GM21717 (cell line): ENCODE data around the gene PDPR.
"Not testable (repeated sequence)": the region's sequence is repeated elsewhere in the genome, so short reads cannot be mapped to it uniquely, and the experiment has no call there.

Experiments
- ATAC-seq: cut with Tn5 transposase; IDR thresholded peaks from one replicate; pipeline ENCODE4 v1.9.1; 2021; ENCODE audit warnings: mild to moderate bottlenecking, moderate library complexity; ENCODE audit not compliant: unreplicated experiment

Gene PDPR

GRCh38 chr16:70160821-70161220, 46.7 kb downstream of the PDPR start:
- ATAC-seq, result no peak

DNA sequence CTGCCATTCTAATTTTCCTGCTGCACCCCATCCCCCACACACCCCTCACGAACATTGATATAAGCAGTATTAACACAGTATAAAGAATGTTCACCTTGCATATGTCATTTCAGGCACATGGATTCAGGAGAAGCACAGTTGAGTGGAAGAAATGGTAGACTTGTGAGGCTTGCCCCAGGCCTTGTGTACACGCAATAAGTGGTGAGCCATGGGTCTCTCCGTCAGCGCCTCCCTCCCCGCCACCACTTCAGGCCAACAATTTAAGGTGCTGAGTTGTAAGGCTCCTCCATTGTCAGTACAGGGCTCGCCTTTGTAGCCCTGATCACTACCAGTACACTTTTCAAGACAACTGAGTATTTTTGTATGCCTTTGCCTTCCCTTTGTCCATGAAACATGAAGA, 47.2 kb downstream of the PDPR start:
- ATAC-seq, result no peak

GRCh38 chr16:70162041-70162451, 47.9 kb downstream of the PDPR start:
- ATAC-seq, result no peak

DNA sequence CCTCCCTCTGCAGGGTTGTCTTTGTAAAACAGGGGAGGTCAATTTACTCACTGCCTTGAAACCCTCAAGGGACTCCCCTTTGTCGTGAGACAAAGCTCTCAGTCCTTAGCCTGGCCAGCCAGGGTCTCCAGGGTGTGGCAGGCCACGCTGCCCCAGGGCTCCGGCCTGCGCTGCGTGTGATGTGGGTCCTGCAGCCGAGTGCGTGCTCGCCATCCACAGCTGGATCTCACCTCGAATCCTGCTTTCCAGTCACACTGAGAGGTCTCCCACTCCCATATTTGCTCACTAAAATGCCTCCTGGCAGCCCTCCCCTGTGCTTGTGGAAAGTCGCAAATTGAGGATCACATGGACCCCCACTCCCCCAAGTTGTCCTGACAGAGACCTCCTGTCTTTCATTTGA, 49.5 kb downstream of the PDPR start:
- ATAC-seq, result no peak

DNA sequence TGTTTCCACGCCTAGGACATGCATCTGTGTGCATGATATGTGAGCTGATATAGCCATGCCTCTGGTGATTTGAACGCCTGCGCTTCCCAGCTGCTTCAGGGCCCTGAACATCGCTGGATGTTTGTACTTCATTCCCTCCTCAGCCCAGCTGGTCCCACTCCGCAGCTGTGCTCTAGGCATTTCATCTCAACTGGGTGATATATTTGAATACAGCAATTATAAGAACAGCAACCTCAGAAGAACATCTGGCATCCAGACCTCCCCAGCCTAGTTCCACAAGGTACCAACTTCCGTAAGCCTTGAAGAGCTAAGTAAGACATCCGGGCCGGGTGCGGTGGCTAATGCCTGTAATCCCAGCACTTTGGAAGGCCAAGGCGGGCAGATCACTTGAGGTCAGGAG, 52.6 kb downstream of the PDPR start:
- not testable (repeated sequence) for ATAC-seq

GRCh38 chr16:70173212-70173837, 59.2 kb downstream of the PDPR start, which contains the start of gene CLEC18C:
CLEC18C (plus strand) TSS chr16:70173787; CDS start chr16:70174279, 492 bp downstream.
- not testable (repeated sequence) for ATAC-seq

DNA sequence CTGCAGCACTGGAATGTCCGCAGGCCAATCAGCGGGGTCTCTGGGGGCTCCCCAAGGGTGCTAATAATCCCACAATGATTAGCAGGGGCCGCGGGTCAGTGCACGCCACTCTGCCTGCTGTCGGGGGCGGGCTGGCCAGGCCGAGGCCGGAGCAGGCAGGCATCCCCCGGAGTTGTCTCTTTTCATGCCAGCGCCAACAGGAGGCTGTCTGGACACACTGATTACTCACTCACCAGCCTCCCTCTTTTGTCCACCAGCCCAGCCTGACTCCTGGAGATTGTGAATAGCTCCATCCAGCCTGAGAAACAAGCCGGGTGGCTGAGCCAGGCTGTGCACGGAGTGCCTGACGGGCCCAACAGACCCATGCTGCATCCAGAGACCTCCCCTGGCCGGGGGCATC, 59.8 kb downstream of the PDPR start:
- not testable (repeated sequence) for ATAC-seq

DNA sequence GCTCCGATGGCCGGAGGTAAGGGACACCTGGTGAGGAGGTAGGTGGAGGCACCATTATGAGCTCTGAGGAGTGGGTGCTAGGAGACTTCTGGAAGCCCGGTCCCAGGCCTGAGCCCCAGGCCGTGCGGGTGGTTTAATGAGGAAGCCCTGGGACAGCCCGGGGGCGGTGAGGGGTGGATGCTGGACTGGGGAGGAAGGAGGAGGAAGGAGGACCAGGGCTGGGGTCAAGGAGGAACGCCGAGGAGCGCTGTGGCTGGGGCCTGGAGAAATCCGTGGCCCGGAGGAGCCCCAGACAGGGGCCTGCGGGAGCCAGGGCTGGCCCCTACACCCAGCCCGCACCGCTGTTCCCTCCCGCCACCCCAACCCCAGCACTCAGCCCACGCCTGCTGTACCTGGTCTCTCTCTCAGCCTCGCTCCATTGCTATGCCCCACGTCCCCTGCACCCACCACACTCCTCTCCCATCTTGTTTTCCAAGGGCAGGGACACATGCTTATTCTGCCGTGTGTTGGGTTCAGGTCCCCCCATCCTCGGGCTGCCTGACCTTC, 60.3 kb downstream of the PDPR start:
- not testable (repeated sequence) for ATAC-seq

- not testable (repeated sequence) for ATAC-seq
Measured at GRCh38 chr16:70187858-70188607, 73.9 kb downstream of the PDPR start.

DNA sequence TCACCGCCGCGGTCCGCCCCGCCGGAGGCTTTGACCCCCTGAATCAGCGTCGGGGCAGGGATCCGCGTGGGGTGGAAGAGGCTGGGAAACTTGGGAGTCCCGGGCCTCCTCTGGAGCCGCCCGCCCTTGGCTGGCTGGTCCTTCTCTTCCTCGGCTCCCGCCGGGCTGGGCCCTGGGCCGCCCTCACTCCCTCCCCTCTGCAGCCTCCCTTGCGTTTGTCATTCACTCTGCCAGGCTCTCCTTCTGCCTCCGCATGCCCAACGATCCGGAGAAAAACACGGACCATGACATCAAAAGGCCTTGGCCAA, 74.4 kb downstream of the PDPR start:
- not testable (repeated sequence) for ATAC-seq

DNA sequence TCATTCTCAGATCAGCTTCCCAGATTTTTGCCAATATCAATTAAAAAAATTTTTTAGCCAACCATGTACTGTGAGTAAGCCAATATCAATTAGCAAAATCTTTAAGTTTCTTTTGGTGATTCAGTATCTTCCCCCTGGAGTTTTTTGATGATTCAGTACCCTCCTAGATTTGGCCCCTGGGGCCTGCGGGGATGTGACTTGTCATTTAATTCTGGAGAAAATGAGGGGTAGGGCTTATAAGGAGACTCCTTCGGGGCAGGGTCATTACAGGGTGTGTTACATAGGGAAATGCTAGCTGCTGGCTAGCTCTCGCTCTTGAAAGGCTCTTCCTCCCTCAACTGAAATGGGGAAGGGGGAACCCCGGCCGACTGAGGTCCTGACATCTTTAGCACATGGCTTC, 76.4 kb downstream of the PDPR start:
- not testable (repeated sequence) for ATAC-seq

DNA sequence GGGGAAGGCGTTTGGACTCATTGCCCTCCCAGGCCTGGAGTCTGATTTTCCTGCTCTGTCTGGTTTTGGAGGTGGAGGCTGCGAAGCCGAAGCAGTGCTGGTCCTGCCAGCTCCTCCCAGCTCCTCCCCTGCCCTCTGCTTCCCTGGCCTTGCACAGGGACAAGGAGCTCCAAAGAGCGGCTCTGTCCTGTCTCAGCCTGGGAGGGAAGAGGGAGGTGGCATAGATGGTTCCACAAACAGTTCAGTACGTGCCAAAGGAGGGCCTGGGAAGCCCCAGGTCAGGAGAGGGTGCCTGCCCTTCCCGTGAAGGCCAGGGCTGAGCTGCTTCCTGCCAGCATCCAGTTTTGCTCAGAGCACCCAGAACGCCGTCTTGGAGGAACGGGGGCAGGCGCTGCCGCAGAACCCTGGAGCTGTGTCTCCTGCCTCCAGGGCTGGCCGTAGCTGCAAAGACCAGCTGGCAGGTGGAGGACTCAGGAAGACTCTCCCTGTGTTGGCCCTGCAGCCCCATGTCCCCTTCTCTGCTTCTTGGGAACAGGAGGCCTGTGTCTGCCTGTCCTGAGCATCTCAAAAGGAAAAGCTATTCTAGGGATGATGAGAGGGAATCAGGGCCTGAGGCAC, 82.7 kb downstream of the PDPR start:
- not testable (repeated sequence) for ATAC-seq

DNA sequence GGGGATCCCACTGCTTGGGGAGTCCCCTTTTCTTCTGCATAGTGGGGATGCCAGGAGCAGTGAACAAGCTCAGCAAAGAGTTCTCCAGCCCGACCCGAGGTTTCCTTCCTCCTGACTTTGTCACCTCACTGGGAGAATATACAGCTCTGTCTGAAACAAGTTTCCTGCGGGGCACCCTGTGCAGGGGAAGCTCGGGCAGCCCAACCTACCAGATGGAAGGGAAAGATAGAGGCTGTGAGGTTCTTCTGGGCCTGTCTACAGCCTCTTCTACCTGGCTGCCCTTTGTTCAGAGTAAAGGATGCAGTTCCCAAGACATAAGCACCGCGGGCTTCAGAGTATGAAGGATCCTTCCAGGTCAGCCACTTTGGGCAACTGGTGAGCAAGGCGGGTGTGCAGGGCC, 83.5 kb downstream of the PDPR start:
- not testable (repeated sequence) for ATAC-seq

- not testable (repeated sequence) for ATAC-seq
Measured at GRCh38 chr16:70198230-70198629, 84.1 kb downstream of the PDPR start.

DNA sequence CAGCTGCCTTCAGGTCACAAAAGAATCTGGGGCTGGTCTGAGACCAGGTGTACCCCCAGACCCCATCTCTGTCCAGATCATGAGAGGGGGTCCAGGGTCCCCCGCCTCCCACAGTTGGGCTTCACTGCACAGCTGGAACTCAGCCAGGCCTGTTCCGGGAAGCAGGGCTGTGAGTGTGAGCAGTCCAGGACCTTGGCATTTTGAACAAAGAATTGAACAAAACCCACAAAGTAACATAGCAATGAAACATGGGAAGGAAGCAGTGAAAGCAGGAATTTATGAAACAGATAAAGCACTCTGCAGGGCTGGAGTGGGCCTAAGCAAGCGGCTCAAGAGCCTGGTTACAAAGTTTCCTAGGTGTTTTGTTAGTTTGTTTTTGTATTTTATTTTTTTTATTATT, 84.5 kb downstream of the PDPR start:
- ATAC-seq, result not testable (repeated sequence)

GRCh38 chr16:70199170-70199569, 85.0 kb downstream of the PDPR start:
- ATAC-seq, result not testable (repeated sequence)

GRCh38 chr16:70200063-70200462, 85.9 kb downstream of the PDPR start:
- not testable (repeated sequence) for ATAC-seq

- ATAC-seq, result not testable (repeated sequence)
Measured at GRCh38 chr16:70203508-70203907, 89.4 kb downstream of the PDPR start.

- ATAC-seq, result not testable (repeated sequence)
Measured at GRCh38 chr16:70204010-70204409, 89.9 kb downstream of the PDPR start.

- ATAC-seq, result not testable (repeated sequence)
Measured at GRCh38 chr16:70204668-70205405, 90.7 kb downstream of the PDPR start.

DNA sequence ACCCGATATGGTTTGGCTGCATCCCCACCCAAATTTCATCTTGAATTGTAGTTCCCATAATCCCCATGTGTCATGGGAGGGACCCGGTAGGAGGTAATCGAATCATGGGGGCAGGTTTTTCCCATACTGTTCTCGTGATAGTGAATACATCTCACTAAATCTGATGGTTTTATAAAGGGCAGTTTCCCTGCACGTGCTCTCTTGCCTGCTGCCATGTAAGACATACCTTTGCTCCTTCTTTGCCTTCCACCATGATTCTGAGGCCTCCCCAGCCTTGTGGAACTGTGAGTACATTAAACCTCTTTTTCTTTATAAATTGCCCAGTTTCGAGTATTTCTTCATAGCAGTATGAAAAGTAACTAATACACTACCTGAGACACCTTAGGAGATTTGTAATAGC, 92.2 kb downstream of the PDPR start:
- not testable (repeated sequence) for ATAC-seq
